Stimulated activated CD8-positive, alpha-beta memory T cell treated with anti-CD3 and anti-CD28 coated beads, Interleukin-7, amount 100 ng/mL, for 24 hours (primary cell): ENCODE data around the gene DMRT2.
A peak's percentile ranks its signal among the peaks of the same experiment; 100 is the strongest.

Source experiments
- DNase-seq: peaks from one replicate; pipeline ENCODE4 v3.0.0-alpha.2; 2020; ENCODE audit warnings: low read depth

The DMRT2 gene

GRCh38 chr9:1050125-1050895, at the start of gene DMRT2:
TSS of gene DMRT2 (plus strand) at chr9:1050357. CDS start at chr9:1051614, 1,257 bp downstream.
- no peak for DNase-seq

- no peak for DNase-seq
Observed at GRCh38 chr9:1001838-1002237, 48.3 kb upstream of the DMRT2 start.

- no peak for DNase-seq
Observed at GRCh38 chr9:1002678-1003077, 47.5 kb upstream of the DMRT2 start.

- DNase-seq = no peak
Observed at GRCh38 chr9:1005043-1005667, 45.0 kb upstream of the DMRT2 start.

- no peak for DNase-seq
Observed at GRCh38 chr9:1007312-1007711, 42.8 kb upstream of the DMRT2 start.

GRCh38 chr9:1008216-1008615, 41.9 kb upstream of the DMRT2 start:
- DNase-seq = no peak

GRCh38 chr9:1009101-1009707, 41.0 kb upstream of the DMRT2 start:
- DNase-seq = peak; percentile 46

GRCh38 chr9:1013021-1013420, 37.1 kb upstream of the DMRT2 start:
- DNase-seq = no peak

GRCh38 chr9:1014225-1014624, 35.9 kb upstream of the DMRT2 start:
- no peak for DNase-seq

GRCh38 chr9:1014640-1015039, 35.5 kb upstream of the DMRT2 start:
- no peak for DNase-seq

- no peak for DNase-seq
Observed at GRCh38 chr9:1018121-1018520, 32.0 kb upstream of the DMRT2 start.

- DNase-seq = no peak
Observed at GRCh38 chr9:1024112-1024511, 26.0 kb upstream of the DMRT2 start.

GRCh38 chr9:1025131-1025530, 25.0 kb upstream of the DMRT2 start:
- DNase-seq = no peak

- DNase-seq = no peak
Observed at GRCh38 chr9:1026219-1026618, 23.9 kb upstream of the DMRT2 start.

GRCh38 chr9:1028501-1029190, 21.5 kb upstream of the DMRT2 start:
- no peak for DNase-seq

GRCh38 chr9:1031951-1032601, 18.1 kb upstream of the DMRT2 start:
- DNase-seq = no peak

GRCh38 chr9:1034271-1034670, 15.9 kb upstream of the DMRT2 start:
- DNase-seq = no peak

GRCh38 chr9:1039589-1039988, 10.6 kb upstream of the DMRT2 start:
- no peak for DNase-seq

- no peak for DNase-seq
Observed at GRCh38 chr9:1042466-1042865, 7.7 kb upstream of the DMRT2 start.

- DNase-seq = no peak
Observed at GRCh38 chr9:1044643-1045042, 5.5 kb upstream of the DMRT2 start.

- no peak for DNase-seq
Observed at GRCh38 chr9:1046639-1047572, 3.3 kb upstream of the DMRT2 start.
